ENCODE data around the gene RADIL. TPM values are rescaled to one million over a fixed set of nuclear protein-coding genes. Genes with fewer than 3 reads are reported as not detected.

RADIL gene
- total and polyA plus RNA-seq, 9 of the 15 experiments (the other 6 are each of a cell fraction or from before 2014, with no cell fraction given): 0.06 to 8.1 (median 1.9) TPM; not detected in 1

DNA sequence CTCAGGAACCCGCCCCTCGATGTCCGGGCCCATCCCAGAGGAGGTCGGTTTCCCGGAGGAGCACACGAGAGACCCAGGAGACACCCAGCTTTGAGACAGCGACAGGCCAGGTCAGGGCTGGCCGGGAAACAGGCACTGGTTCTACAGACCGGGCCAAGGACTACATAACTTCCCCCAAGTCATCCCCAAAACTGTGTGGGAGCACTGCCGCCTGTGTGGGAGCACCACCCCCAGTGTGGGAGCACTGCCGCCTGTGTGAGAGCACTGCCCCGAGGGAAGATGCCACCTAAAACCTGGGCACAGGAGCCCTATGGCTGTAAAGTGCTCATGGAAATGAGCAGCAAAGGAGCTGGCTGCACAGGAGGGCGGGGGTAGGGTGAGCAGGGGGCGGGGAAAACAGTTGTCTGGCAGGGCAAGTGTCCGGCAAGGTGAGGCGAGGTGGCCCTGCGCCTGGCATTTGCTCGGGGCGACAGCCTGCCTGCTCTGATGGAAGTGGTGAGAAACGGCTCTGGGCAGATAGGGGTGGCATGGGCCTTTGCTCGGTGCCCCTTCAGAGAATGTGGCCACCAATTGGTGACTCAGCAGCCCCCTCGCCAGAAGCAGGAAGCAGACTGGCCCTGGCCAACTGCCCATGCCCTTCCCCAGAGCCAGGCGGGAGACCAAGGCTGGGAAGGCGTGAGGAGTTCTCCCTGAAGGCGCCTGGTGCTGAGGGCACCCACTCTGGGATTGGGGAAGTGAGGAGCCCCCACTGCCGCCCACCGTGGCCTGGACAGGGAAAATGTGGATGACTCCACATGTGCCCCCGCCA, 47.9 kb downstream of the RADIL start:
- H3K9me3 ChIP-seq (replicated peaks; ENCODE audit: control insufficient read depth, insufficient read depth, low read depth, low read length): no peaks in the 10 kb centered on the region
- H2AFZ ChIP-seq (ENCODE audit: low read depth, low read length): no peak overlapping the region
- TF ChIP-seq ZNF695 (CRISPR knock-in tag; IDR thresholded peaks at IDR 0.05): no peak
- peak; percentile 98 for TF ChIP-seq ZNF263 (CRISPR knock-in tag; IDR thresholded peaks at IDR 0.05; ENCODE audit: borderline replicate concordance)
- intact Hi-C loops (cut with micrococcal nuclease) (no loop called here), in situ Hi-C loops (cut with MboI) (no loop called here)
- H3K9me1 ChIP-seq (ENCODE audit: control insufficient read depth, insufficient read depth, low read length): no peaks in the 10 kb centered on the region
- no peak overlapping the region for H3K27ac ChIP-seq (ENCODE audit: extremely low read depth, low read depth, low read length)
- H3K27me3 ChIP-seq (ENCODE audit: control insufficient read depth in 2 of 2, insufficient read depth in 2 of 2, low read length in 2 of 2): no peaks in the 10 kb centered on the region
- ATAC-seq (no peak), DNase-seq (ENCODE audit: extremely low read depth in 1 of 4, low spot score in 3 of 4) (no peak), FAIRE-seq (no peak)
- no peak overlapping the region for H3K9ac ChIP-seq (ENCODE audit: insufficient read depth in 1 of 2, low read depth in 2 of 2, low read length in 2 of 2)
- no peak overlapping the region for H3K4me2 ChIP-seq (ENCODE audit: insufficient read depth, low read length)
- BruUV-seq (replicated peaks): no TSS peak
- peaks cover 5% of the 10 kb centered on the region for H4K20me1 ChIP-seq (replicated peaks; ENCODE audit: control insufficient read depth, insufficient read depth, low read length)
- peaks cover 0 to 38% of the 10 kb centered on the region in 2 experiments; a peak in 2 of 5 replicates for H3K4me1 ChIP-seq (replicated peaks in 1 of 2; ENCODE audit: control insufficient read depth in 2 of 2, insufficient read depth in 2 of 2, low read length in 2 of 2)
- 87% methylated on average over 25 of the region's 28 CpGs for WGBS (ENCODE audit: insufficient coverage, low coverage, missing lambda C conversion rate)
- H3K4me3 ChIP-seq: no peak overlapping the region
- H3K36me3 ChIP-seq (ENCODE audit: control insufficient read depth, insufficient read depth, low read length): no peaks in the 10 kb centered on the region
- POLR2A ChIA-PET: no interaction called here
- H3K79me2 ChIP-seq (ENCODE audit: control insufficient read depth, insufficient read depth, low read length): no peaks in the 10 kb centered on the region; the same call in 2 of the 3 replicates
- CTCF ChIA-PET (ENCODE audit: low intra/inter-chr PET ratio): no interaction called here

DNA sequence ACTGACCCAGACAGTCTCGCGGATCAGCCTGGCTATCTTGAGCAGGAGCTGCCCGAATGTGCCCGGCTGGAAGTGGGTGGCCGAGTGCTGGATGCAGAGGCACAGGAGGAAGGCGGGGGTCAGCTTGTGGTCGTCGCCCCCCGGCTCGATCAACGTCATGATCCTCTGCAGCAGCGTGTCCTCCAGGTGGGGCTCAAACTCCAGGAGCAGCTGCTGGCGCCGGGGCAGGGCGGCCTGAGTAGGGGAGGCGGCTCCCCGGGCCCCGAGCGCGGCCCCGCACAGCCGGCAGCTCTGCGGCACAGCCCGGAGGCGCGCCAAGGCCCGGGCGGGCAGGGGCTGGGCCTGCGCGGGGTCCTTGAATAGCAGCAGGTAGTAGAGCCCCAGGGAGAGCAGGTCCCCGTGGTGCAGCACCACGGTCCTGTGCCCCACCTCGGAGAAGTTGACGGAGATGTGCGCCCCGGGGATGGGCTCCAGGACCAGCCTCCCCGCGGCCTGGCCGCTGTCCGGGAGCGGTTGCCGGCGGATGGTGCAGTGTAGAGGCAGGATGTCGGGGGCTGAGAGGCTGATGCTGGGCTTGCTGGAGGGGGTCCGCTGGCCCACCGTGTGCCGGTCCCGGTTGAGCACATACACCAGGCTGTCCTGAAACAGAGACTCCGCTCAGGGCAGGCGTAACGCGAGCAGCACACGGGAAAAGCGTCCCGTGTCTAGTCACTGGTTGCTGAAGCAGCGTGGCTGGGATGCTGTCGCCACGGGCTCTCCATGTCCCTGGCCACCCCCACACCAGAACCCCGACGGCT, 48.7 kb downstream of the RADIL start:
- Histone ChIP-seq H3K4me1 (replicated peaks in 1 of 2; ENCODE audit: control insufficient read depth in 2 of 2, insufficient read depth in 2 of 2, low read length in 2 of 2) (peaks cover 3 to 35% of the 10 kb centered on the region in 2 experiments; a peak in 3 of 5 replicates), H3K79me2 (ENCODE audit: control insufficient read depth, insufficient read depth, low read length) (no peaks in the 10 kb centered on the region; the same call in 2 of the 3 replicates), H3K4me2 (ENCODE audit: insufficient read depth, low read length) (no peak overlapping the region), H3K9me3 (replicated peaks; ENCODE audit: control insufficient read depth, insufficient read depth, low read depth, low read length) (no peaks in the 10 kb centered on the region), H3K36me3 (ENCODE audit: control insufficient read depth, insufficient read depth, low read length) (no peaks in the 10 kb centered on the region), H3K9me1 (ENCODE audit: control insufficient read depth, insufficient read depth, low read length) (no peaks in the 10 kb centered on the region), H4K20me1 (replicated peaks; ENCODE audit: control insufficient read depth, insufficient read depth, low read length) (peaks cover 5% of the 10 kb centered on the region), H3K4me3 (no peak overlapping the region), H3K27ac (ENCODE audit: extremely low read depth, low read depth, low read length) (no peak overlapping the region), H3K27me3 (ENCODE audit: control insufficient read depth in 2 of 2, insufficient read depth in 2 of 2, low read length in 2 of 2) (no peaks in the 10 kb centered on the region), H3K9ac (ENCODE audit: insufficient read depth in 1 of 2, low read depth in 2 of 2, low read length in 2 of 2) (no peak overlapping the region), H2AFZ (ENCODE audit: low read depth, low read length) (no peak overlapping the region)
- BruUV-seq (replicated peaks): no TSS peak
- ChIA-PET CTCF (ENCODE audit: low intra/inter-chr PET ratio) (no interaction called here), POLR2A (no interaction called here)
- DNase-seq (ENCODE audit: extremely low read depth in 1 of 4, low spot score in 3 of 4) (no peak), ATAC-seq (no peak), FAIRE-seq (no peak)
- 93% methylated on average over 24 of the region's 60 CpGs for WGBS (ENCODE audit: insufficient coverage, low coverage, missing lambda C conversion rate)
- in situ Hi-C loops (cut with MboI): no loop called here
- intact Hi-C loops (cut with micrococcal nuclease): no loop called here
- TF ChIP-seq ZNF175 (CRISPR knock-in tag; IDR thresholded peaks at IDR 0.05; ENCODE audit: low read depth) (no peak), PML (IDR thresholded peaks at IDR 0.05; ENCODE audit: low read length) (no peak)
- TF ChIP-seq, protein P1, sequence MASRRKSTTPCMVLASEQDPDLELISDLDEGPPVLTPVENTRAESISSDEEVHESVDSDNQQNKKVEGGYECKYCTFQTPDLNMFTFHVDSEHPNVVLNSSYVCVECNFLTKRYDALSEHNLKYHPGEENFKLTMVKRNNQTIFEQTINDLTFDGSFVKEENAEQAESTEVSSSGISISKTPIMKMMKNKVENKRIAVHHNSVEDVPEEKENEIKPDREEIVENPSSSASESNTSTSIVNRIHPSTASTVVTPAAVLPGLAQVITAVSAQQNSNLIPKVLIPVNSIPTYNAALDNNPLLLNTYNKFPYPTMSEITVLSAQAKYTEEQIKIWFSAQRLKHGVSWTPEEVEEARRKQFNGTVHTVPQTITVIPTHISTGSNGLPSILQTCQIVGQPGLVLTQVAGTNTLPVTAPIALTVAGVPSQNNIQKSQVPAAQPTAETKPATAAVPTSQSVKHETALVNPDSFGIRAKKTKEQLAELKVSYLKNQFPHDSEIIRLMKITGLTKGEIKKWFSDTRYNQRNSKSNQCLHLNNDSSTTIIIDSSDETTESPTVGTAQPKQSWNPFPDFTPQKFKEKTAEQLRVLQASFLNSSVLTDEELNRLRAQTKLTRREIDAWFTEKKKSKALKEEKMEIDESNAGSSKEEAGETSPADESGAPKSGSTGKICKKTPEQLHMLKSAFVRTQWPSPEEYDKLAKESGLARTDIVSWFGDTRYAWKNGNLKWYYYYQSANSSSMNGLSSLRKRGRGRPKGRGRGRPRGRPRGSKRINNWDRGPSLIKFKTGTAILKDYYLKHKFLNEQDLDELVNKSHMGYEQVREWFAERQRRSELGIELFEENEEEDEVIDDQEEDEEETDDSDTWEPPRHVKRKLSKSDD (conservative IDR thresholded peaks at IDR 0.05; ENCODE audit: low read length): no peak
- TF ChIP-seq, protein P2, sequence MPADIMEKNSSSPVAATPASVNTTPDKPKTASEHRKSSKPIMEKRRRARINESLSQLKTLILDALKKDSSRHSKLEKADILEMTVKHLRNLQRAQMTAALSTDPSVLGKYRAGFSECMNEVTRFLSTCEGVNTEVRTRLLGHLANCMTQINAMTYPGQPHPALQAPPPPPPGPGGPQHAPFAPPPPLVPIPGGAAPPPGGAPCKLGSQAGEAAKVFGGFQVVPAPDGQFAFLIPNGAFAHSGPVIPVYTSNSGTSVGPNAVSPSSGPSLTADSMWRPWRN (IDR thresholded peaks at IDR 0.05; ENCODE audit: low read depth): no peak
- TF ChIP-seq, protein P3, sequence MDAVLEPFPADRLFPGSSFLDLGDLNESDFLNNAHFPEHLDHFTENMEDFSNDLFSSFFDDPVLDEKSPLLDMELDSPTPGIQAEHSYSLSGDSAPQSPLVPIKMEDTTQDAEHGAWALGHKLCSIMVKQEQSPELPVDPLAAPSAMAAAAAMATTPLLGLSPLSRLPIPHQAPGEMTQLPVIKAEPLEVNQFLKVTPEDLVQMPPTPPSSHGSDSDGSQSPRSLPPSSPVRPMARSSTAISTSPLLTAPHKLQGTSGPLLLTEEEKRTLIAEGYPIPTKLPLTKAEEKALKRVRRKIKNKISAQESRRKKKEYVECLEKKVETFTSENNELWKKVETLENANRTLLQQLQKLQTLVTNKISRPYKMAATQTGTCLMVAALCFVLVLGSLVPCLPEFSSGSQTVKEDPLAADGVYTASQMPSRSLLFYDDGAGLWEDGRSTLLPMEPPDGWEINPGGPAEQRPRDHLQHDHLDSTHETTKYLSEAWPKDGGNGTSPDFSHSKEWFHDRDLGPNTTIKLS (IDR thresholded peaks at IDR 0.05; ENCODE audit: borderline replicate concordance, low read depth): no peak
